Glomerular visceral epithelial cell (primary cell): ENCODE data around the gene SEMA6A.
A peak's percentile ranks its signal among the peaks of the same experiment; 100 is the strongest.

Experiments used
- DNase-seq: peaks from one replicate; pipeline ENCODE4 v3.0.0-alpha.2; 2016; ENCODE audit errors: extremely low spot score

The SEMA6A gene

DNA sequence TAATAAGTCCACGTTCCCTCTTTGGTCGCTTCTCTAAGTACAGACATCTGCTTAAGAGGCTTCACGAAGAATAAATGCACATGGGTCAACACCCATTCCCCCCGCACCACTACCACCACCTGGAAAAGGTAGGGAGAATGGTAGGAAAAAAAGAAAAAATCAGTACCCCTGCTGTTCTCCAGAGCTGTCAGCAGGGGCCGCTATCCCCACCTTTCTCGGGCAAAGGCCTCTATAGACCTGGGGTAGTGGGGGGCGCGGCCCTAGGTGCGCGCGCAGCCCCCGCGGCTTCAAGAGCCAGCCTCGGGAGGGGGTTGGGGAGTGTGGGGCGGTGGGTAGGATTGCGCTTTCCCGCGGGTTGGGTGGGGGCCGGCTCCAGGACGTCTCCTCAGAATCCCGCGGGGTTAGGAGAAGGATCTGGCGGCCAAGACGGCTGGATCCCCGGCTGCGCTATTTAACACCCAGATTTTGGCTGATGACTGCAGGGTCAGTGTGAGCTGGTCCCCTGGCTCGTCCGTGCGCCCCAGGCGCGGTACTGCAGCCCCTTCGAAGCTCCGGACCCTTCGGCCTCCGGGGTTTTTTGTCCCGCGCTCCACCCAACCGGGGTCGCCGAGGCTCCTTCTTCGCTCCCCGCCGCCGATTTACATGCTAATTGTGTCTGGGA is 1.6 kb upstream of the SEMA6A start:
- DNase-seq = peak; percentile 89

DNA sequence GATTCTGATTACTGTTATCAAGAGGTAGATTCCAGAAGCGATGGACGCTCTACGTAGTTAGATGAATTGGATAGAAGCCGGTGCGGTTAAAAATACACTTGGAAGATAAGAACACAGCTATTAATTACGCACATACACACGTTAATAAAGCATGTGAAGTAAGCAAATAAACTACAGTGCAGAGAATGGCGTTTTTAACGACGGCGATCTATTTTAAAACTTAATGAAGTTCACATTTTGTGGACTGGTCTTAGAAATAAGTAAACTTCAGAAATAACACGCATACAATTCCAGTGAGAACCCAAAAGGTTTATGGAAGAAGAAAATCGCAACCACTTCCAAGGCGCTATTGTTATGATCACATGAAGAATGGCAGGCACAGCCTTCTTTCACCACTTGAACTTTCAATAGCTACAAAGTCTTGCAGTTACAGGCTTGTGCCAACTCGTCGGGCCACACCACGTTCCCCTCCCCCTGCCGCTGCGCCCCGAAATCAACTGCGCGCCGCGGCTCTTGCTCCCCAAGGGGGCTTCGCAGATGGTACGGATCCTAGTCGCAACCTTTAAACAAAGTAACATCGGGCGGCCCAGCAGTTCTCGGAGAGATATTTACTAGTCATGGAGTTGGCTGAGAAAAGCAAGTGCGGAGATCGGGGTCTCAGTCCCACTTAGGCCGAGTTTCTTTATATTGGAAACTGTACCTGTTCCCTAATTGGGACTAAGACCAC is 866 bp upstream of the SEMA6A start:
- peak; percentile 19 for DNase-seq

DNA sequence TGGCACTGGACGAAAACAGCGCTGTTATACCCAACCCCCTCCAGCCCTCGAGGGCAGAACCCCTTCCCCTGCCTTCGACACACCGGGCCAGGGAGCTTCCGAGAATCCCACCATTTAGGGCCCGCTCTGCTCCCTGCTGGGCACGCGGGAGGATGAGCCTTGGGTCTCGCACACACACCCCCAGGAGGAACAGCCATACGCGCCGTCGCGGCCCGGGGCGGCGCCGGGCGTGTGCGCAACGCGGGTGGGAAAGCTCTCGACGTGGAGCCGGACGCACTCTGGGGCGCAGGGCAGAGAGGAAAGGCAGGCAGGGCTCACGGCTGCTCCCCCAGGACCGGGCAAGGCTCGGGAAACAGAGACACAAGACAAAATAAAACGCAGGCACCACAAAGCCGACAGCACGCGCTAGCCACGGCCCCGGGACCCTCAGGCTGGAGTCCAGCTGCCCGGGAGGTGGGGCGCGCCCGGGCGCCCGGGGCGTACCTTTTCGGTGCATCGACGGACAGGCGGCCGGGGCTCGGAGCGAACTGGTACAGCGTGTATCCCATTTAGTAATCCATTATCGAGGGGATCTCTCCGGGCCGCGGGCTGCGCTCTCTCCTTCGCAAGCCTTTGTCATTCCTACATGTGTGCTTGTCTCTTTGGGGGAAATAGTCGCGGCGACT is 789 bp downstream of the SEMA6A start:
- peak; percentile 41 for DNase-seq

DNA sequence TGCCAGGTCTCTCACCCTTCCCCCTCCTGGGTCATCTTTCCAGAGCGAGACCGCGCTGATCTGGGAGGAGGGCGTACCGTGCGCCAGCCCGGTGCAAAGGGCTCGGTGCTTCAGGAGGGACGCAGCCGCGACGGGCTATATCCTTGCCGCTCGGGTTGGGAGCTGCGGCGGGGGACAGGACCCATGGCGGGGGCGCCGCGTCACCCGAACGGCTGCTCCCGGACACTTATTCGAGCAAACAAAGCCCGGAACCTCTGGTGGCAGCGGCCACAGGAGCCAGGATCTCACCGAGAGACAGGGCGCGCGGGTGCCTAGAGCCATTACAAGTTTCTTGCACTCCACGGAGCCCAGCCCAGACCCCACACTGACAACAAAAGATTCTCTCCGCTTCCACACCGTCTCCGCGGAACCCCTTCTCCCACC is 1.3 kb downstream of the SEMA6A start:
- DNase-seq = peak; percentile 42

- DNase-seq = peak; percentile 56
These were observed 2.0 kb downstream of the SEMA6A start for GRCh38 chr5:116572350-116573278.

- peak; percentile 35 for DNase-seq
These were observed 2.9 kb downstream of the SEMA6A start for GRCh38 chr5:116571568-116572349.

DNA sequence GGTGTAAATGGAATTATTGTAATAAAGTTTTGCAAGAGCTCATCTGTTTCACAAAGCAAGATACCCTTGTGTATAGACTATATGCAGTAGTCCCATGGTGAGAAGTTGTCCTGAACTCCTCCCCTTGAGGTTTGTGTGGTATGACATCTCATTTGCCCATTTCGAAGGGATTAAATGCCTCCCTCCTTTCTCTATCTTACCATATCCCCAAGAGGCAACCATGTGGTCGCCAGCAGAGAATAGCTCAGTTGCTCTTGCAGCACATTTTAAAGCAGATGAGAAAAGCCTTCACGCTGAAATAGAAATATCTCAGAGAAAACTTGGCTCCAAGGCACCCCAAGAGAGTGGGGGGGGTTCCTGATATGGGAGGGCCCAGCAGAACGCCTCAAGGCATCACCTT is 4.6 kb downstream of the SEMA6A start:
- DNase-seq = no peak

- DNase-seq = no peak
These were observed 7.5 kb downstream of the SEMA6A start for GRCh38 chr5:116567106-116567505.

- DNase-seq = no peak
These were observed 8.4 kb downstream of the SEMA6A start for GRCh38 chr5:116566251-116566650.

GRCh38 chr5:116564756-116565490 is 9.7 kb downstream of the SEMA6A start:
- DNase-seq = no peak

DNA sequence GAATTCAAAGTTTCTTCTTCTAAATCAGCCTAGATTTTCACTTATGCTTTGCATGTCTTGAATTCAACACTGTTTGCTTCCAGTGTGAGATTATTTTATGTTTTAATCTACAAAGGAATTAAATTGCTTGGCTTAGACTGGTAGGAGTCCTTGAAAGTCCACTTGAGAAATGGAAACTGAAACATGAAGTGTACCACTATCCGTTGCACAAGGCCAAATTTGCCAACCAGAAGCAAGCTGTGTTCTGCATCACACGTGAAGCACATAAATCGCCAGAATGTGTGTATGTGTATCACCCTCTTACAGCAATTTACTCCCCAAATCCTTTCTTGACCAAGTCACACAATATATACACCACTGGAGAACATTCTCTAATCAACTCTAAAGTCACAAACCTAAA is 10.3 kb downstream of the SEMA6A start:
- DNase-seq = no peak

- DNase-seq = no peak
These were observed 10.8 kb downstream of the SEMA6A start for GRCh38 chr5:116563736-116564308.

DNA sequence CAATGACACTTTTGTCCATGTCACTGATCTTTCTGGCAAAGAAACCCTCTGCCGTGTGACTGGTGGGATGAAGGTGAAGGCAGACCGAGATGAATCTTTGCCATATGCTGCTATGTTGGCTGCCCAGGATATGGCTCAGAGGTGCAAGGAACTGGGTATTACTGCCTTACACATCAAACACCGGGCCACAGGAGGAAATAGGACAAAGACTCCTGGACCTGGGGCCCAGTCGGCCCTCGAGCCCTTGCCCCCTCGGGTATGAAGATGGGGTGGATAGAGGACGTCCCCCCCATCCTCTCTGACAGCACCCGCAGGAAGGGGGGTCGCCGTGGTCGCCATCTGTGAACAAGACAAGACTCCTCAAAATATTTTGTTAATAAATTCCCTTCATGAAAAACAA is 12.0 kb downstream of the SEMA6A start:
- no peak for DNase-seq

DNA sequence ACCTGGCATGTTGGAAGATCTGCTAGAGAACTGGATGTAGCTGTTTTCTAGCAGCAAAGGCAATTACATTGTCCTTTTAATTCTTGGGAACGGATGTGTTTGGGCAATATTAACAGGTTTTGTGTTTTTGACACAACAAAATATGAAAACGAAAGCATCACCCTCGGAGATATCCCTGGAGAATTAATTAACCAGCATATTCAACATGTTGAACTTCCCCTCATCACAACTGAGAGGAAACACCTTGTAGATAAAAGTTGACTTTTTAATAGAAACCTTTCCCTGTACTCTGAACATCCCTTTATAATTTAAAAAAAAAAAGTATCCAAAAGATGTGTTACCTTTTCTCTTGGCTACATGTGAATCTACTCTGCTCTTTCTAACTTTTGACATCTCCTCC is 13.0 kb downstream of the SEMA6A start:
- no peak for DNase-seq

DNA sequence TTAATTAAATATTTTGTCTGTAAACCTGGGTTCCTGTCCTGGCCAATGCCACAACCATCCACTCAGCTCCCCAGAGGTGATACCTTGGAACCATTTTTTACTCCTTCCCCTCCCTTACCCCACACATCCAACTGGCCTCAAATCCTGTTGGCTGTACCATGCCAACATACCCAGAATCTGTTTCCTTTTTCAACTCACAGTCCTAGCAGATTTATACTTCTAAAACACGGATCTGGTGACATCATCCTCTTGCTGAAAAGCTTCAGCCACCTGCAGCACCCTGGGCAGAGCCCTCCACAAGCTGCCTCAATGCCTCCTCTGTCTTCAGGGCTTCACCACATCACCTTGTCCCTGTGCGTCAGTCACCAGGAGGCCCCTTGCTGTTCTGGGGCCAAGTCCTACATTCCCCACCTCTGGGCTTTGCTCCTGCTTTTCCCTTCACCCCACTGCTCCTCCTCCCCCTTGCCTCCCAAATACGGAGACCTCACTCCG is 14.9 kb downstream of the SEMA6A start:
- DNase-seq = no peak

DNA sequence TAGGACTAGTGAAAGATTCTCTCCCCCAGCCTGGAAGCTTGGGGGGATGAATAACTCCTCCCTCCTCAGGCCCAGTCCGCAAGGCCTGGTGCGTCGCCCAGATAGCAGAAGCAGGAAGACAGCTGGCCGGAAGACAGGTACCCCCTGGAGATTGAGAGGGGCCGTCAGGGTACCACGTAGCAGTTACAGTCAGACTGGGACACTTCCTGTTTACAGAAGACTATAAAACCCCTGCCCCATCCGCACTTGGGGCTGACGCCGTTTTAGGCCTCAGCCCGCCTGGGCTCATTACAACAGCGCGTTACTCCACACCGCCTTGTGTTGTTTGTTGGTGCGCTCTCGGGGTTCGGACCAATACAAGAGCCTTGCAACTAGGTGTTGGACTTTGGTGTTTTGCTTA is 15.4 kb downstream of the SEMA6A start:
- no peak for DNase-seq

DNA sequence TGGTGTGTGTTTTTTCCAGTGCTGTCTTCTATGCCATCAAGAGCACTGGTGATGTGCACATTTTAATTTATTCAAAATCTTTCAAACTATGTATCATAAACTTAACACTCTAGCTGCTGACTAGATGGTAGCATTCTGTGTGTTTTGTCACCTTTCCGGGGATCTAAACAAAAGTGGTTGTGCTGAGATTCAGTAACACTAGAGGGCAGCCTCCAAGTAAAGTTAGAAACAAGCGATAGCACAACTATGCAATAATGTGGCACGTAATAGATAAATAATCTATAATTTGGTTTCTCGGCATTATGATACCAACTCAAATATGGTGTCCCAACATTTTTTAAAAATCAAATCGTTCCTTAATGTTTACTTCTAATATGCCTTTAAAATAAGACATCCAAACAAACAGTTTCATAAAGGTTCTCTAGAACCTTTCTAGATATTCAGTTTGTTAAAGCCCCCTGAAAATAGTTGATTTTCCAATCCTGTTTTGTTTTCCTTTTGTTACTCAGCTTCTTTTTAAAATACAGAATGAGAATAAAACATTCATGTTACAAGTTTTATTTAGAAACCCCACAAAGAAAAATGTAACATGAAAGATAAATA is 16.9 kb downstream of the SEMA6A start:
- peak; percentile 26 for DNase-seq

GRCh38 chr5:116554764-116555163 is 19.9 kb downstream of the SEMA6A start:
- DNase-seq = no peak

GRCh38 chr5:116553366-116553765 is 21.3 kb downstream of the SEMA6A start:
- DNase-seq = no peak
